B cell (primary cell): Measurements from ENCODE around the gene HAPLN1. TPM values are rescaled to one million over a fixed set of nuclear protein-coding genes. Genes with fewer than 3 reads are reported as not detected.

Experiments
- ATAC-seq: fragments of 200-7000 bp; cut with Tn5 transposase; one replicate; pipeline ENCODE4 v1.10.0; 2021; ENCODE audit warnings: low read depth, mild to moderate bottlenecking, moderate number of reproducible peaks, moderate library complexity
- CTCF ChIA-PET: fragments of 350-600 bp; sonication (Branson Sonifier 250); formaldehyde crosslinking; loops from one replicate; lab custom pipeline; 2021; ENCODE audit warnings: antibody characterized with exemption, inconsistent platforms; lab: Charles Lee
- POLR2A ChIA-PET: fragments of 350-600 bp; sonication (Branson Sonifier 250); formaldehyde crosslinking; loops from one replicate; lab custom pipeline; 2021; ENCODE audit warnings: antibody characterized with exemption; lab: Charles Lee
- DNase-seq: peaks from one replicate; pipeline ENCODE4 v3.0.0; 2013
- H2AFZ ChIP-seq: 2 replicates; pipeline ENCODE4 v1.6.1; 2012; ENCODE audit warnings: mild to moderate bottlenecking, low read depth, low read length; ENCODE audit not compliant: insufficient read depth, poor library complexity, severe bottlenecking
- H3K27ac ChIP-seq, 2 donors: 1 replicate in 1 of 2; 2 replicates in 1 of 2; pipeline ENCODE4 v1.5.1; 2012 to 2013; ENCODE audit warnings: low read length in 2 of 2, mild to moderate bottlenecking in 2 of 2, moderate library complexity in 1 of 2
- H3K27me3 ChIP-seq, 4 experiments: fragments of 200-600 bp in 1 of 4; sonication (generic) in 1 of 4; replicated peaks in 1 of 4; 1 replicate in 2 of 4; 2 replicates in 2 of 4; pipeline versions ENCODE4 v1.6.1 to v1.7.0; 2013 to 2016; ENCODE audit warnings: low read length in 3 of 4, mild to moderate bottlenecking in 2 of 4, mixed read lengths in 1 of 4, moderate library complexity in 1 of 4; ENCODE audit not compliant: insufficient read depth in 4 of 4, control insufficient read depth in 3 of 4; ENCODE audit errors: control extremely low read depth in 1 of 4
- H3K36me3 ChIP-seq, 2 experiments: replicated peaks in 1 of 2; 1 replicate in 1 of 2; 2 replicates in 1 of 2; pipeline versions ENCODE4 v1.6.1 to v1.7.1; 2013; ENCODE audit warnings: low read length in 1 of 2; ENCODE audit not compliant: insufficient read depth in 2 of 2, control insufficient read depth in 1 of 2; ENCODE audit errors: control extremely low read depth in 1 of 2, extremely low read depth in 1 of 2
- H3K4me1 ChIP-seq, 2 donors: fragments of 200-600 bp in 1 of 2; sonication (generic) in 1 of 2; 1 replicate in 1 of 2; 2 replicates in 1 of 2; pipeline versions ENCODE4 v1.5.1 to v1.6.1; 2013 to 2017; ENCODE audit warnings: low read length in 2 of 2; ENCODE audit not compliant: control insufficient read depth in 2 of 2, insufficient read depth in 2 of 2
- H3K4me2 ChIP-seq: replicated peaks from 2 replicates; pipeline ENCODE3; 2012; ENCODE audit warnings: mild to moderate bottlenecking, low read depth, low read length; ENCODE audit not compliant: poor library complexity, severe bottlenecking
- H3K4me3 ChIP-seq, 5 experiments: fragments of 200-600 bp in 1 of 5; sonication (generic) in 1 of 5; 1 replicate in 3 of 5; 2 replicates in 2 of 5; pipeline versions ENCODE4 v1.5.1 to v1.7.0; 2011 to 2016; ENCODE audit warnings: low read length in 4 of 5, mild to moderate bottlenecking in 4 of 5, low read depth in 2 of 5, control low read depth in 1 of 5, moderate library complexity in 1 of 5; ENCODE audit not compliant: insufficient read depth in 1 of 5; ENCODE audit errors: control extremely low read depth in 1 of 5, extremely low read depth in 1 of 5
- H3K79me2 ChIP-seq: fragments of 200-600 bp; sonication (generic); one replicate; pipeline ENCODE4 v1.6.0; 2016; ENCODE audit warnings: low read length; ENCODE audit not compliant: control insufficient read depth, insufficient read depth
- H3K9ac ChIP-seq: fragments of 200-600 bp; sonication (generic); 2 replicates; pipeline ENCODE4 v1.6.1; 2017; ENCODE audit warnings: mild to moderate bottlenecking, low read length, moderate library complexity
- H3K9me3 ChIP-seq, 3 donors: one replicate each; pipeline versions ENCODE4 v1.6.1 to v1.7.1; 2013; ENCODE audit warnings: low read length in 2 of 3; ENCODE audit not compliant: control insufficient read depth in 2 of 3, insufficient read depth in 1 of 3; ENCODE audit errors: control extremely low read depth in 1 of 3
- H4K20me1 ChIP-seq: 2 replicates; pipeline ENCODE4 v1.6.0; 2012; ENCODE audit warnings: mild to moderate bottlenecking, low read length; ENCODE audit not compliant: insufficient read depth, control insufficient read depth, poor library complexity, severe bottlenecking
- H3K27ac Mint-ChIP-seq: one replicate; pipeline ENCODE4 v1.8.0; 2021; ENCODE audit warnings: mixed read lengths
- H3K27me3 Mint-ChIP-seq: one replicate; pipeline ENCODE4 v1.8.0; 2021; ENCODE audit warnings: mixed read lengths
- H3K4me1 Mint-ChIP-seq: one replicate; pipeline ENCODE4 v1.8.0; 2021; ENCODE audit warnings: mixed read lengths
- H3K4me3 Mint-ChIP-seq: one replicate; pipeline ENCODE4 v1.8.0; 2021; ENCODE audit warnings: mixed read lengths
- H3K9me3 Mint-ChIP-seq: one replicate; pipeline ENCODE4 v1.8.0; 2022; ENCODE audit warnings: mixed read lengths; ENCODE audit not compliant: insufficient read depth
- EZH2 ChIP-seq: IDR thresholded peaks from 2 replicates; pipeline ENCODE4 v1.6.1; 2012; ENCODE audit warnings: borderline replicate concordance, low read depth, mild to moderate bottlenecking, moderate library complexity, low read length; ENCODE audit not compliant: insufficient read depth, poor library complexity, severe bottlenecking
- WGBS: methylation state at CpG from one replicate; pipeline ENCODE4 v1.1.5; 2013; ENCODE audit warnings: missing lambda C conversion rate; ENCODE audit not compliant: insufficient coverage; 5-methylcytosine and 5-hydroxymethylcytosine counted together
- intact Hi-C: fragments of 100-400 bp; cut with micrococcal nuclease; formaldehyde crosslinking; loops from one replicate; pipeline ENCODE4 v1.10.0; 2022
- polyA plus RNA-seq: library from polyadenylated mRNA; depleted of rRNA; stranded (reverse); fragments of >200 nt; gene quantifications from 2 replicates; pipeline ENCODE4 v1.2.3, GENCODE V29; 2012
- total RNA-seq, 2 donors: library from RNA; stranded (reverse); fragments of 120-200 nt in 1 of 2; gene quantifications; 1 replicate in 1 of 2; 2 replicates in 1 of 2; pipeline versions ENCODE4 v1.2.3 to v1.2.4, GENCODE V29; 2013 to 2022
- TF ChIP-seq, protein P1 (sequence below): fragments of 200-600 bp; IDR thresholded peaks from one replicate; pipeline ENCODE4 v1.8.0; 2022; ENCODE audit warnings: antibody characterized with exemption, mild to moderate bottlenecking

The HAPLN1 gene
- total and polyA plus RNA-seq, 2 donors (not counting 1 experiment from before 2014, with no cell fraction given) = not detected

GRCh38 chr5:83657807-83658525 is 62.7 kb downstream of the HAPLN1 start:
- H3K27me3 Mint-ChIP-seq = no peaks in the 10 kb centered on the region
- H3K27ac Mint-ChIP-seq = no peak overlapping the region
- intact Hi-C loops = no loop called here
- no peak overlapping the region for H3K4me3 Mint-ChIP-seq
- no peaks in the 10 kb centered on the region for H3K4me1 Mint-ChIP-seq
- POLR2A ChIA-PET = no interaction called here
- Histone ChIP-seq H3K9me3 (no peaks in the 10 kb centered on the region), H3K4me1 (no peaks in the 10 kb centered on the region), H3K36me3 (no peaks in the 10 kb centered on the region), H3K4me2 (no peak overlapping the region), H3K9ac (no peak overlapping the region), H3K27me3 (no peaks in the 10 kb centered on the region), H3K27ac (no peak overlapping the region), H4K20me1 (no peaks in the 10 kb centered on the region), H3K4me3 (no peak overlapping the region), H3K79me2 (no peaks in the 10 kb centered on the region), H2AFZ (no peak overlapping the region)
- WGBS = no CpG with 5 or more reads among the region's 1 CpG
- no peaks in the 10 kb centered on the region for H3K9me3 Mint-ChIP-seq
- TF ChIP-seq, protein P1, sequence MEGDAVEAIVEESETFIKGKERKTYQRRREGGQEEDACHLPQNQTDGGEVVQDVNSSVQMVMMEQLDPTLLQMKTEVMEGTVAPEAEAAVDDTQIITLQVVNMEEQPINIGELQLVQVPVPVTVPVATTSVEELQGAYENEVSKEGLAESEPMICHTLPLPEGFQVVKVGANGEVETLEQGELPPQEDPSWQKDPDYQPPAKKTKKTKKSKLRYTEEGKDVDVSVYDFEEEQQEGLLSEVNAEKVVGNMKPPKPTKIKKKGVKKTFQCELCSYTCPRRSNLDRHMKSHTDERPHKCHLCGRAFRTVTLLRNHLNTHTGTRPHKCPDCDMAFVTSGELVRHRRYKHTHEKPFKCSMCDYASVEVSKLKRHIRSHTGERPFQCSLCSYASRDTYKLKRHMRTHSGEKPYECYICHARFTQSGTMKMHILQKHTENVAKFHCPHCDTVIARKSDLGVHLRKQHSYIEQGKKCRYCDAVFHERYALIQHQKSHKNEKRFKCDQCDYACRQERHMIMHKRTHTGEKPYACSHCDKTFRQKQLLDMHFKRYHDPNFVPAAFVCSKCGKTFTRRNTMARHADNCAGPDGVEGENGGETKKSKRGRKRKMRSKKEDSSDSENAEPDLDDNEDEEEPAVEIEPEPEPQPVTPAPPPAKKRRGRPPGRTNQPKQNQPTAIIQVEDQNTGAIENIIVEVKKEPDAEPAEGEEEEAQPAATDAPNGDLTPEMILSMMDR = no peak
- no peak for TF ChIP-seq EZH2
- CTCF ChIA-PET = no interaction called here
- DNase-seq (no peak), ATAC-seq (no peak)

DNA sequence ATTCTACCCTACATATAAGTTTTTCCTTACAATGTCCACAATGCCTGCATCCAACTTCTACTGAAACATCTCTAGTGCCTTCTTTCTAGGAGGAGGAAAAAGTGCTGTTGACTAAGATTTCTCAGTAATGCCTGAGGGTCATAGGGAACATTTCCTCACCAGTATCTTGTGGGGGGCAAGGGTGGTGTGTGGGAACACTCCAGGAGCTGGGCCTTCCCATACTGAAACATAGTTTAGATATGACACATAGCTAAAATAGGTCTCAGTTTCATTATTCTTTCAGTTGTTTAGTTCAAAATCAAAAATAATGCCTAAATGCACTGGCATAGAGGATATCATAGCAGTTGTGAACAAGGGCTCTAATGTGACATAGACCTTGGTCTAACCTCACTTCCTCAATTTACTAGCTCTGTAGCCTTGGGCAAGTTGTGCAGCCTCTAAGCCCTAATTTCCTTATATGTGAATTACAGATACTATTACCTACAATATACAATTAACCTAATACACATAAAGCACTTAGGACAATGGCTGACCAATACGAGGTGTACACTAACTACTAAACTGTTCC is 66.1 kb downstream of the HAPLN1 start:
- Mint-ChIP-seq H3K27me3 (no peaks in the 10 kb centered on the region), H3K4me1 (no peaks in the 10 kb centered on the region), H3K4me3 (no peak overlapping the region), H3K27ac (no peak overlapping the region), H3K9me3 (no peaks in the 10 kb centered on the region)
- H3K27me3 ChIP-seq = no peaks in the 10 kb centered on the region
- intact Hi-C loops = no loop called here
- no peak overlapping the region for H3K4me2 ChIP-seq
- no peaks in the 10 kb centered on the region for H3K4me1 ChIP-seq
- H3K27ac ChIP-seq = no peak overlapping the region
- CTCF ChIA-PET = no interaction called here
- POLR2A ChIA-PET = no interaction called here
- H3K36me3 ChIP-seq = no peaks in the 10 kb centered on the region
- no peaks in the 10 kb centered on the region for H4K20me1 ChIP-seq
- H3K4me3 ChIP-seq = no peak overlapping the region
- DNase-seq = no peak
- H3K9ac ChIP-seq = no peak overlapping the region
- H2AFZ ChIP-seq = no peak overlapping the region
- H3K79me2 ChIP-seq = no peaks in the 10 kb centered on the region
- no peak for ATAC-seq
- no CpG with 5 or more reads among the region's 1 CpG for WGBS
- no peak for TF ChIP-seq EZH2
- TF ChIP-seq, protein P1 = no peak
- H3K9me3 ChIP-seq = no peaks in the 10 kb centered on the region
